K562 (cell line): Measurements from ENCODE around the gene RNF31. TPM values are rescaled to one million over a fixed set of nuclear protein-coding genes. Genes with fewer than 3 reads are reported as not detected.

Experiments used
- ATAC-seq: fragments of 200-7000 bp; cut with Tn5 transposase; 3 replicates; pipeline ENCODE4 v1.9.1; 2020; ENCODE audit warnings: moderate library complexity
- BruUV-seq: library from RNA; stranded (reverse); fragments of 400-500 nt; replicated peaks from 2 replicates; lab custom pipeline; 2021; lab: Mats Ljungman, UMichigan
- CTCF ChIA-PET: fragments of 300-600 bp; formaldehyde crosslinking; extraction: SDS; loops from one replicate; lab custom pipeline; 2021; ENCODE audit warnings: low intra/inter-chr PET ratio; lab: Yijun Ruan, JAX
- POLR2A ChIA-PET: fragments of 300-600, 350-650 bp; sonication (Branson Sonifier 250); formaldehyde crosslinking; extraction: SDS; loops from one replicate; lab custom pipeline; 2021; ENCODE audit warnings: antibody characterized with exemption, inconsistent platforms; lab: Yijun Ruan, JAX
- DNase-seq, 4 experiments: peaks; one replicate each; pipeline versions ENCODE4 v3.0.0 to v3.0.0-alpha.2; 2011 to 2018; ENCODE audit warnings: low spot score in 3 of 4, mixed read lengths in 3 of 4; ENCODE audit errors: extremely low read depth in 1 of 4
- FAIRE-seq: peaks from 2 replicates; lab custom pipeline; 2011; peaks lifted over from hg19 to GRCh38; lab: Jason Lieb, UNC
- H2AFZ ChIP-seq: 2 replicates; pipeline ENCODE4 v1.6.0; 2011; ENCODE audit warnings: low read depth, low read length, control low read depth, inconsistent platforms
- H3K27ac ChIP-seq: fragments of 200-600 bp; 3 replicates; pipeline ENCODE4 v1.8.0; 2011; ENCODE audit warnings: low read depth, mild to moderate bottlenecking, control low read depth, inconsistent platforms, low read length, moderate library complexity, mixed read lengths; ENCODE audit errors: extremely low read depth
- H3K27me3 ChIP-seq, 2 experiments: fragments of 300-600 bp in 1 of 2; 2 replicates in 1 of 2; 3 replicates in 1 of 2; pipeline versions ENCODE4 v1.6.0 to v1.8.0; 2011; ENCODE audit warnings: inconsistent platforms in 2 of 2, low read length in 2 of 2, mild to moderate bottlenecking in 1 of 2, mixed read lengths in 1 of 2, moderate library complexity in 1 of 2; ENCODE audit not compliant: control insufficient read depth in 2 of 2, insufficient read depth in 2 of 2
- H3K36me3 ChIP-seq: fragments of 300-600 bp; 3 replicates; pipeline ENCODE4 v1.8.0; 2011; ENCODE audit warnings: mild to moderate bottlenecking, low read length, inconsistent platforms; ENCODE audit not compliant: control insufficient read depth, insufficient read depth
- H3K4me1 ChIP-seq, 2 experiments: fragments of 200-600 bp in 1 of 2; replicated peaks in 1 of 2; 2 replicates in 1 of 2; 3 replicates in 1 of 2; pipeline versions ENCODE4 v1.5.1 to v1.8.0; 2011; ENCODE audit warnings: inconsistent platforms in 2 of 2, low read length in 2 of 2, mild to moderate bottlenecking in 1 of 2, mixed read lengths in 1 of 2, moderate library complexity in 1 of 2; ENCODE audit not compliant: control insufficient read depth in 2 of 2, insufficient read depth in 2 of 2
- H3K4me2 ChIP-seq: 2 replicates; pipeline ENCODE4 v1.6.1; 2011; ENCODE audit warnings: low read length, control low read depth, inconsistent platforms, mixed read lengths; ENCODE audit not compliant: insufficient read depth
- H3K4me3 ChIP-seq: fragments of 200-600 bp; sonication (generic), shearing (Covaris generic); 2 replicates; pipeline ENCODE4 v1.5.1; 2016; ENCODE audit warnings: control low read depth, inconsistent platforms
- H3K79me2 ChIP-seq: fragments of 200-600 bp; 3 replicates; pipeline ENCODE4 v1.8.0; 2011; ENCODE audit warnings: low read length, inconsistent platforms; ENCODE audit not compliant: control insufficient read depth, insufficient read depth
- H3K9ac ChIP-seq, 2 experiments: 2 replicates each; pipeline versions ENCODE4 v1.6.0 to v1.6.1; 2011; ENCODE audit warnings: low read depth in 2 of 2, low read length in 2 of 2, control low read depth in 1 of 2, inconsistent platforms in 1 of 2, mild to moderate bottlenecking in 1 of 2, mixed read lengths in 1 of 2; ENCODE audit not compliant: insufficient read depth in 1 of 2
- H3K9me1 ChIP-seq: one replicate; pipeline ENCODE4 v1.6.0; 2011; ENCODE audit warnings: inconsistent platforms, mild to moderate bottlenecking, low read length, moderate library complexity; ENCODE audit not compliant: control insufficient read depth, insufficient read depth
- H3K9me3 ChIP-seq: replicated peaks from 2 replicates; pipeline ENCODE4 v1.5.1; 2011; ENCODE audit warnings: low read depth, low read length, inconsistent platforms; ENCODE audit not compliant: control insufficient read depth, insufficient read depth
- H4K20me1 ChIP-seq: replicated peaks from 2 replicates; pipeline ENCODE4 v1.6.1; 2011; ENCODE audit warnings: low read length, inconsistent platforms, mixed read lengths; ENCODE audit not compliant: control insufficient read depth, insufficient read depth
- BCL6 ChIP-seq: fragments of 250-450 bp; sonication (Bioruptor Pico); IDR thresholded peaks from 2 replicates; pipeline ENCODE4 v1.4.0; 2020
- ILF3 ChIP-seq: fragments of 450-650 bp; IDR thresholded peaks from 2 replicates; pipeline ENCODE4 v1.6.1; 2018; ENCODE audit warnings: antibody characterized with exemption, mild to moderate bottlenecking, moderate library complexity, borderline replicate concordance
- KLF13 ChIP-seq: fragments of 450-650 bp; IDR thresholded peaks from 2 replicates; pipeline ENCODE4 v1.6.1; 2016; ENCODE audit warnings: missing genetic modification characterization, low read depth, mild to moderate bottlenecking, missing compliant biosample characterization, moderate library complexity, borderline replicate concordance
- POLR2G ChIP-seq: fragments of 200-400 bp; formaldehyde crosslinking; IDR thresholded peaks from 2 replicates; pipeline ENCODE4 v1.6.1; 2017; ENCODE audit warnings: low read depth, mild to moderate bottlenecking, antibody characterized with exemption, low read length, moderate library complexity
- SREBF2 ChIP-seq: sonication (generic); formaldehyde crosslinking; IDR thresholded peaks from 2 replicates; pipeline ENCODE4 v1.4.0; 2020; ENCODE audit warnings: mild to moderate bottlenecking, missing genetic modification reagents
- ZNF282 ChIP-seq: sonication (generic); formaldehyde crosslinking; IDR thresholded peaks from 2 replicates; pipeline ENCODE4 v1.8.1; 2023; ENCODE audit warnings: missing genetic modification reagents
- WGBS: fragments of 100-300 bp; shearing (Covaris generic); methylation state at CpG from one replicate; pipeline ENCODE4 v1.1.6; 2016; ENCODE audit warnings: low coverage, mixed read lengths; ENCODE audit not compliant: insufficient coverage; ENCODE audit errors: missing lambda C conversion rate; 5-methylcytosine and 5-hydroxymethylcytosine counted together
- in situ Hi-C: fragments of 300-500 bp; cut with MboI; formaldehyde crosslinking; loops from 4 replicates; pipeline ENCODE4 v1.15.0; 2018; ENCODE audit warnings: inconsistent platforms, mixed read lengths
- intact Hi-C: fragments of 100-400 bp; cut with micrococcal nuclease; formaldehyde crosslinking; loops from 2 replicates; pipeline ENCODE4 v1.14.2; 2022
- polyA plus RNA-seq, 8 experiments: library from polyadenylated mRNA; depleted of rRNA in 4 of 8; stranded (reverse) in 5 of 8; unstranded in 3 of 8; fragments of >200 nt; fragmentation: Nextera tagmentation in 2 of 8; fragmentation: Illumina TruSeq in 1 of 8; extraction: Ambion mirVana in 2 of 8; extraction: Trizol in 1 of 8; gene quantifications; 2 replicates each; pipeline versions ENCODE4 v1.2.1 to v1.2.3, GENCODE V29; 2011 to 2014; ENCODE audit warnings: inconsistent platforms in 1 of 8, missing spikeins in 1 of 8
- total RNA-seq, 7 experiments: library from RNA; depleted of rRNA in 6 of 7; stranded (reverse); fragments of >200 nt in 6 of 7; fragmentation: Illumina TruSeq in 2 of 7; extraction: Trizol in 2 of 7; gene quantifications; 2 replicates each; pipeline versions ENCODE4 v1.2.1 to v1.2.3, GENCODE V29; 2011 to 2021; ENCODE audit warnings: low replicate concordance in 1 of 7
- TF ChIP-seq, protein P1 (sequence below), 2 experiments: fragments of 200-800 bp in 1 of 2; sonication (Bioruptor generic) in 1 of 2; sonication (generic) in 1 of 2; formaldehyde crosslinking in 1 of 2; IDR thresholded peaks in 1 of 2; conservative IDR thresholded peaks in 1 of 2; 2 replicates each; pipeline versions ENCODE4 v1.5.0 to v1.6.1; 2016 to 2020; ENCODE audit warnings: missing compliant biosample characterization in 1 of 2, missing genetic modification characterization in 1 of 2, missing genetic modification reagents in 1 of 2

The RNF31 gene
- total and polyA plus RNA-seq, 9 of the 15 experiments (the other 6 are each of a cell fraction or from before 2014, with no cell fraction given), result 3.1 to 47.6 (median 19.1) TPM

DNA sequence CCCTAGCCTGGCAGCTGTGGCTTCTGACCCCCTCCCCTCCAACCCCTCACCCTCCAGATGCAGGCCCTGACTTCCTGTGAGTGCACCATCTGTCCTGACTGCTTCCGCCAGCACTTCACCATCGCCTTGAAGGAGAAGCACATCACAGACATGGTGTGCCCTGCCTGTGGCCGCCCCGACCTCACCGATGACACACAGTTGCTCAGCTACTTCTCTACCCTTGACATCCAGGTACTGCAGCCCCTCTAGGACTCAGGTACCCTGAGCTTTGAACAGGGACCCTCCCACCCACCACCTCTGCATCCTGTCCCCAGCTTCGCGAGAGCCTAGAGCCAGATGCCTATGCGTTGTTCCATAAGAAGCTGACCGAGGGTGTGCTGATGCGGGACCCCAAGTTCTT lies 7.8 kb downstream of the RNF31 start:
- intact Hi-C loops, result no loop called here
- Histone ChIP-seq H3K4me1 (peaks cover 0 to 11% of the 10 kb centered on the region in 2 experiments; a peak in 2 of 5 replicates), H4K20me1 (no peaks in the 10 kb centered on the region), H3K27me3 (no peaks in the 10 kb centered on the region), H3K27ac (no peak overlapping the region), H3K4me3 (no peak overlapping the region), H3K79me2 (no peaks in the 10 kb centered on the region), H3K4me2 (no peak overlapping the region), H3K9me1 (no peaks in the 10 kb centered on the region), H3K9ac (0 out of 4 replicates have a peak overlapping the region, but pooled peaks of 1 of the 2 experiments have one; percentile 35), H2AFZ (no peak overlapping the region), H3K36me3 (peaks cover 68% of the 10 kb centered on the region; the same call in 2 of the 3 replicates), H3K9me3 (no peaks in the 10 kb centered on the region)
- FAIRE-seq (no peak), DNase-seq (no peak), ATAC-seq (no peak)
- BruUV-seq, result no TSS peak
- in situ Hi-C loops, result no loop called here
- TF ChIP-seq KLF13 (tag) (no peak), ZNF282 (CRISPR knock-in tag) (no peak), POLR2G (no peak), ILF3 (no peak), BCL6 (no peak), SREBF2 (CRISPR knock-in tag) (no peak)
- TF ChIP-seq, protein P1, sequence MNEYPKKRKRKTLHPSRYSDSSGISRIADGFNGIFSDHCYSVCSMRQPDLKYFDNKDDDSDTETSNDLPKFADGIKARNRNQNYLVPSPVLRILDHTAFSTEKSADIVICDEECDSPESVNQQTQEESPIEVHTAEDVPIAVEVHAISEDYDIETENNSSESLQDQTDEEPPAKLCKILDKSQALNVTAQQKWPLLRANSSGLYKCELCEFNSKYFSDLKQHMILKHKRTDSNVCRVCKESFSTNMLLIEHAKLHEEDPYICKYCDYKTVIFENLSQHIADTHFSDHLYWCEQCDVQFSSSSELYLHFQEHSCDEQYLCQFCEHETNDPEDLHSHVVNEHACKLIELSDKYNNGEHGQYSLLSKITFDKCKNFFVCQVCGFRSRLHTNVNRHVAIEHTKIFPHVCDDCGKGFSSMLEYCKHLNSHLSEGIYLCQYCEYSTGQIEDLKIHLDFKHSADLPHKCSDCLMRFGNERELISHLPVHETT (CRISPR knock-in tag; conservative IDR thresholded peaks at IDR 0.05 in 1 of 2, IDR thresholded peaks at IDR 0.05 in 1 of 2), result no peak
- ChIA-PET CTCF (no interaction called here), POLR2A (interaction anchor here (1.2 to 1.3 kb wide), 2 partner anchors 8 to 19 kb away, joined by 3 to 4 read pairs; partner anchors contain the start of genes PSME1 and PSME2)
- 98% methylated on average over 10 of the region's 10 CpGs for WGBS
